Psoas muscle (tissue), 7 donors: ENCODE results near the gene OR6K6. TPM values are rescaled to one million over a fixed set of nuclear protein-coding genes. Genes with fewer than 3 reads are reported as not detected.

Experiments
- polyA plus RNA-seq, 3 donors: library from polyadenylated mRNA; stranded (reverse); fragments of 200-250 nt; gene quantifications; one replicate each; pipeline ENCODE4 v1.2.3, GENCODE V29; 2013
- total RNA-seq, 4 donors: library from RNA; stranded (reverse); fragmentation: NEBNext Ultra II Directional in 2 of 4; extraction: Animal tissue kit (Norgen Biotek cat#: 25700) in 2 of 4; gene quantifications; one replicate each; pipeline versions ENCODE4 v1.2.1 to v1.2.4, GENCODE V29; 2021 to 2023
- donor health status: healthy with polysubstance abuse.
- donor health status: DM: no; HTN: no; CAD: no; lungs with moderate emphysema.
- donor health status: Bipolar disorder and iron deficiency.
- donor health status: healthy.
- donor health status: DM: no; HTN: no; CAD: no.
- donor health status: DM: no; HTN: no; CAD: no.
- donor health status: DM: yes; HTN: yes; CAD: no.

Gene OR6K6
- total and polyA plus RNA-seq, 7 donors: not detected

Other genes with a start within 250 kb of the OR6K6 start
- not detected for gene OR6Y1, start 200.3 kb upstream of the OR6K6 start, total RNA-seq
- not detected for gene OR6Y1, start 200.3 kb upstream of the OR6K6 start, polyA plus RNA-seq
- not detected for gene OR6P1, start 184.1 kb upstream of the OR6K6 start, total RNA-seq
- not detected for gene OR6P1, start 184.1 kb upstream of the OR6K6 start, polyA plus RNA-seq
- gene OR10X1, start 174.8 kb upstream of the OR6K6 start, total RNA-seq: not detected
- gene OR10X1, start 174.8 kb upstream of the OR6K6 start, polyA plus RNA-seq: not detected
- gene OR10Z1, start 149.5 kb upstream of the OR6K6 start, total RNA-seq: not detected
- gene OR10Z1, start 149.5 kb upstream of the OR6K6 start, polyA plus RNA-seq: not detected
- under 1 TPM in 2 of 4 donors, not detected in 2; 0.57 to 0.74 TPM for gene SPTA1, start 68.0 kb upstream of the OR6K6 start, total RNA-seq
- under 1 TPM; 0.05 to 0.14 (median 0.07) TPM for gene SPTA1, start 68.0 kb upstream of the OR6K6 start, polyA plus RNA-seq
- not detected for gene OR6K2, start 54.1 kb upstream of the OR6K6 start, total RNA-seq
- not detected for gene OR6K2, start 54.1 kb upstream of the OR6K6 start, polyA plus RNA-seq
- gene OR6K3, start 34.0 kb upstream of the OR6K6 start, total RNA-seq: not detected
- gene OR6K3, start 34.0 kb upstream of the OR6K6 start, polyA plus RNA-seq: not detected
- gene OR6N1, start 17.5 kb downstream of the OR6K6 start, total RNA-seq: not detected
- gene OR6N1, start 17.5 kb downstream of the OR6K6 start, polyA plus RNA-seq: not detected
- gene OR6N2, start 26.5 kb downstream of the OR6K6 start, total RNA-seq: not detected
- not detected for gene OR6N2, start 26.5 kb downstream of the OR6K6 start, polyA plus RNA-seq
- gene MNDA, start 76.6 kb downstream of the OR6K6 start, total RNA-seq: 1 to 10 TPM; 1.2 to 3.3 (median 1.6) TPM
- gene MNDA, start 76.6 kb downstream of the OR6K6 start, polyA plus RNA-seq: under 1 TPM; 0.38 to 0.49 (median 0.47) TPM
- under 1 TPM in 3 of 4 donors, not detected in 1; 0.21 to 0.32 (median 0.22) TPM for gene PYHIN1, start 176.8 kb downstream of the OR6K6 start, total RNA-seq
- under 1 TPM in 2 of 3 donors, not detected in 1; 0.04 to 0.15 TPM for gene PYHIN1, start 176.8 kb downstream of the OR6K6 start, polyA plus RNA-seq